GM18519 (cell line): ENCODE results near the gene SLC26A1.
A peak's percentile ranks its signal among the peaks of the same experiment; 100 is the strongest.
"Not testable (repeated sequence)": the region's sequence is repeated elsewhere in the genome, so short reads cannot be mapped to it uniquely, and the experiment has no call there.

Source experiments
- ATAC-seq: cut with Tn5 transposase; IDR thresholded peaks from one replicate; pipeline ENCODE4 v1.9.1; 2021; ENCODE audit warnings: mild to moderate bottlenecking, moderate library complexity; ENCODE audit not compliant: unreplicated experiment, low FRiP score

SLC26A1 gene

DNA sequence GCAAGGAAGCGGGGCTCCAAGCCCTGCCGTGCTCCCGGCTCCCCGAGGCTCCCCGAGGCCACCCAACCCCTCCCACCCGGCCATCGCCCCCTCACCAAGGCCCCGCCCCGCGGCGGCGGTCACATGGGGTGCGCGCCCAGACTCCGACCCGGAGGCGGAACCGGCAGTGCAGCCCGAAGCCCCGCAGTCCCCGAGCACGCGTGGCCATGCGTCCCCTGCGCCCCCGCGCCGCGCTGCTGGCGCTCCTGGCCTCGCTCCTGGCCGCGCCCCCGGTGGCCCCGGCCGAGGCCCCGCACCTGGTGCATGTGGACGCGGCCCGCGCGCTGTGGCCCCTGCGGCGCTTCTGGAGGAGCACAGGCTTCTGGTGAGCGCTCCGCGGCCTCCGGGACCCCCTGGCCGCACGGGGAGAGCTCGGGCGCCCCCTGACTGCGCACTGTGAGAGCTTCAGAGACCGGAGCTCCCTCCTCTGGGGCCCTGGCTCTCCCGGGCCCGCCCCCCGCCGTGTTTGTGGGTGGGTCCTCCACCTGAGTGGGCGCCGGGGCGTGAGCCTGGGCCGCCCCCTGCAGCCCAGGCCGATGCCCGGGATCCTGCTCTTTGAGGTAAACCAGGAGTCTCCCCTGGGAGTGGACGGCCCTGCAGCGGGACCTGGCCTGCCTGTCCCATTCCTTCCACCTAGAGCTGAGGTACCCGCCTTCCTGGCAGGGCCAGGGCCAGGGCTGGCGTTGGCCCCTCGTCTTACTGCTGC, 6.2 kb downstream of the SLC26A1 start, which contains the start of gene IDUA:
Gene IDUA, plus strand, starts transcription at position 166 of the 745 bp plus-strand sequence. Its CDS starts 41 bp downstream, at position 207.
- peak; percentile 49 for ATAC-seq

DNA sequence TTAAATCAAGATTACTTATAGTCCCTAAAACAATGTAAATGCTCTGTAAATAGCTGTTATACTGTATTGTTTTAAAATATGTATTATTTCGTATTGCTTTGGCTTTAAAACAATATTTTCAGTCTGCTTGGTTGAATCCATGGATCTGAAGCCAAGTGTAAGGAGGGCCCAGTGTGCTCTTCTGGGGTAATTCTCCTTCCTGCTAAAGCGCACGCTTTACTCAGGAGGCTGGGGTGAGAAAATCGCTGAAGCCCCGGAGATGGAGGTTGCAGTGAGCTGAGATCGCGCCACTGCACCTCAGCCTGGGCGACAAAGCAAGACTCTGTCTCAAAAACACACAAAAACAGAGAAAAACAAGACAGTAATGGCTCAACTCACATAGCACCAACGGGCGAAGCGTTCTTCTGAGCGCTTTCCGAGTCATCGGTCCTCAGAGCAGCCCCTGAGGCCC, 6.8 kb downstream of the SLC26A1 start:
- ATAC-seq = no peak

DNA sequence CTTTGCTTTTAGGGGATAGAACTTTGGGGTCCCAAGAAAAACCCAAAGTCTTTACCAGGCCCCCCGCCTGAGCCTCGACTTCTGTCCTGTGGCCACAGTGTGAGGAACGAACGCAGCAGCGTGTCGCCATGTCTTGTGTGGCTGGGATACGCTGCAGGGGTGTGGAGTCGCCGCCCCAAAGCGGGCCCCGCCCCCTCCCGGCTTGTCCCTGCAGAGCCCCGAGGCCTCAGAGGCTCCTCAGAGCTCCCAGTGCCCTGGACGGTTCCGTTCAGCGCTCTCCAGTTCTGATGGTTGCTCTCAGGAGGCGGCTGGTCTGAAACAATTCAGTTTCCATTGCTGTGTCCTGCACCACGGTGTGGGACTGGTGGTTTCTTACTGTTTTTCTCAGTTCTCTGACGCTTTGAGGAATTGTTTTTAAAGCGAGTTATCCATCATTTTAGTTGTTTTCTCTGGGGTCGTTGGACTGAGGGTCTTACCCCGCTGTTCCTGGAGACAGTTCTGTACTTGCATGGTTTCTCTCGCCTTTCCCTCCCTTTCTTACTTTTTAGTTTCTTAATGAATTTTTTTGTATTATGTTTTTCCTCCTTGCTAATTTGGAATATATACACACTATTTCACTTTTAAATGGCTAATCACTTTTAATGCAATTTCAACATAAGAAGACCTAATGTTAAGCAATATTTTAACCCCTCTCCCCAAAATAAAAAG, 7.9 kb downstream of the SLC26A1 start:
- no peak for ATAC-seq

DNA sequence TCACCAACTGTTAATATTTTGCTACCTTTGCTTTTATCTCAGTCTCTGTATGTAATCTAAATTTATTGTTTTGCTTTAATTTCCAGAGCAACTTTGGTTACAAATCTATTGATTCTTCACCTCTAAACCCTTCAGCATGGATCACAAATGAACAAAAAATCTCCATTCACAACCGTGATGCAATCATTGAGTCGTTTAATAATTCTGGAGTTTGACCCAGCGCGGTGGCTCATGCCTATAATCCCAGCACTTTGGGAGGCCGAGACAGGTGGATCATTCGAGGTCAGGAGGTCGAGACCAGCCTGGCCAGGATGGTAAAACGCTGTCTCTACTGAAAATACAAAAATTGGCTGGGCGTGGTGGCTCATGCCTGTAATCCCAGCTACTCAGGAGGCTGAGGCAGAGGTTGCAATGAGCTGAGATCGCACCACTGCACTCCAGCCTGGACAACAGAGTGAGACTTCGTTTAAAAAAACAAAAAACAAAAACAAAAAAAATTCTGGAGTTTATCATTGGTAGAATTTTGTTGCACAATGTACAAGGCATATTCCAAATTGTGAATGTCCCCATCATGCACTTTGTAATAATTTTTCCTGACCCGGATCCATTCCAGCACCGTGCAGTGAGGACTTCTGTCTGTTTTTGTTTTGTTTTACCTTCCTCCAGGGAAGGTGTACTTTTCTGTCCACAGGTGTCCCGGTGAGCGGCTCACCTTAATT, 8.7 kb downstream of the SLC26A1 start:
- ATAC-seq = no peak

DNA sequence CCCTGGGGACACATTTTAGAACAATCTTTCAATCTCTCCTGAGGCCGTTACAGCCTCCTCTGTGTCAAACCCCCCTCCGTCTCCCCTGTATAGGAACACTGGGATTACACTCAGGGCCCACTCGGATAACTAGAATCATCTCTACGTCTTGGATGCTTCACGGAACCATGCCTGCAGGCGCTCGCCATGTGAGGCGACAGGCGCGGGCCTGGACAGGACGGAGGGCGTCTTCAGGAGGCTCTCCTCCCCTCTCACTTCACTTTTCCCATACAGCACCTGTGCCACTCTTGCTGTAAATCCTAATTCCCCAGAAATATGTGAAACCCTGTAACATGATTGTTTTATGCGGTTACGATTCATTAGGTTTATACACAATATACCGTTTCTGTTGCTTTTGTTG, 10.4 kb downstream of the SLC26A1 start:
- ATAC-seq = no peak

DNA sequence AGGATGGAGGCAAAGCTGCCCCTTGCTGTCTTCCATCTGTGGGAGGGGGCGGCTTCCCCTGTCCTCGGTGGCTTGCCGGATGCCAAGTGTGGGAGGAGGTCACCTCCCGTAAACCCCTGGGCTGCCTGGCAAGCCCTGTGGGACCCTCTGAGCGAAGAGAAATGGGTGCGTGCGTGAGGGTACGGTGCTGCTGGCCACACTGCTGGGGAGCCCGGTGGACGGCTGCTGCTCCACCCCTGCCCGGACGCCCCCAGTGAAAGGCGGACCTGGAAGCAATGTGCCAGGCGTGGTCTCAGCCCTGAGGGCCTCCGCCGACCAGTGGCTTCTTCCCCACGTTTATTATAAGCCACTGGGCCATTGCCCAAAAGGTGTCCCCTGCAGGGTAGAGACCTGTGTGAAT, 10.9 kb downstream of the SLC26A1 start:
- ATAC-seq = no peak

DNA sequence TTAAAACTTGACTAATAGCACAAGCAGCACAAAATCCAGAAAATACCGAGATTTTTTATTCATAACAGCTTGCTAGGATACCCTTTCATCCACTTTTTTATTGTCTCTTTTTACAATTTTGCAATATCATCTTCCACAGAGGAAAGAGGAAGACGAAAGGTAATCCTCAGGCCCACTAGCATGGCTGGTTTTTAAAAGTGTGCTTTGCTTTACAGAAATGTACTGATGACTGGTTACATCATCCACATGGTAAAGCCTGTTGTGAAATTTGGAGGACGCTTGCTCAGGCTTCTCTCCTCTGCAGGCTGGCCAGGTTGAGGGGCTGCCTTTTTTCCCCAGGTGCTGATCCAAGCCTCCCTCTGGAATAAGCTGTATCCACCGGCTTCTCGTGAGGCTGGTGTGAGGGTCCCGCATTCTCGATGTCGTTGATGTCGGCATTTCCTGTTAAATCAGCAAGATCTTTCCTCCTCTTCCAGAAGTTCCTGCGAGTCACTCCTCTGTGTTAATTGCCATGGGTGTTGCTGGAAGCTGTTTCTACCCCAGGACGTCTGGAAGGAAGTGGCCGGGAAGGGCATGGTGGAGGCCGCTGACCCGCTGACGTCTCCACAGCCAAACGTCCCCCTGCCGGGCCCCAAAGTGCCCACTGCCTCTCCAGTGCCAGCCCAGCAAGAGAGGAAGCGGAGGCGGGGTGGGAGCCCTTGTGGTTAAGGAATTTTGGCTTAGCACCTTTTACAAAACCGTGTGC, 14.1 kb downstream of the SLC26A1 start:
- ATAC-seq = no peak

DNA sequence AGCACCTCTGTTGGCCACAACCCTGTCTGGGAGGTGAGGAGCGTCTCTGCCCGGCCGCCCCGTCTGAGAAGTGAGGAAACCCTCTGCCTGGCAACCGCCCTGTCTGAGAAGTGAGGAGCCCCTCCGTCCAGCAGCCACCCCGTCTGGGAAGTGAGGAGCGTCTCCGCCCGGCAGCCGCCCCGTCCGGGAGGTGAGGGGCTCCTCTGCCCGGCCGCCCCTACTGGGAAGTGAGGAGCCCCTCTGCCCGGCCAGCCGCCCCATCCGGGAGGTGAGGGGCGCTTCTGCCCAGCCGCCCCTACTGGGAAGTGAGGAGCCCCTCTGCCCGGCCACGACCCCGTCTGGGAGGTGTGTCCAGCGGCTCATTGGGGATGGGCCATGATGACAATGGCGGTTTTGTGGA, 17.2 kb downstream of the SLC26A1 start:
- ATAC-seq = not testable (repeated sequence)

DNA sequence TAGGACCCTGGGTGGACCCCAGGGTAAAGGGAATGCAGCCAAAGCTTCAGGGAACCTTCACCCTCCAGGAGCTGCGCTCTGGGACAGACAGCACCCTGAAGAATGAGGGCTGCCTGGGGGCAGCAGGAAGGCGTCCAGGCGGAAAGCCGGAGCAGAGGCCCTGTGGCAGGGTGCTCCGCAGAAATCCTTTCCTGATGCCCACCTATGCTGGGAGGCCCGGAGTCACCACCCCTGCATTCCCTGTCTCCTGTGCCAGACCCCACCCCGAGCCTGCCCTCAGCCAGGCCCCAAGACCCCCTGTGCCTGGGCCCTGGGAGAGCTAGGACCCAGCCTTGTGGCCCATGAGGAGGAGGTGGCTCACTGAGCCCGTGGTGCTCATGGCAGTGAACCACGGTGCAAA, 18.5 kb downstream of the SLC26A1 start:
- no peak for ATAC-seq

DNA sequence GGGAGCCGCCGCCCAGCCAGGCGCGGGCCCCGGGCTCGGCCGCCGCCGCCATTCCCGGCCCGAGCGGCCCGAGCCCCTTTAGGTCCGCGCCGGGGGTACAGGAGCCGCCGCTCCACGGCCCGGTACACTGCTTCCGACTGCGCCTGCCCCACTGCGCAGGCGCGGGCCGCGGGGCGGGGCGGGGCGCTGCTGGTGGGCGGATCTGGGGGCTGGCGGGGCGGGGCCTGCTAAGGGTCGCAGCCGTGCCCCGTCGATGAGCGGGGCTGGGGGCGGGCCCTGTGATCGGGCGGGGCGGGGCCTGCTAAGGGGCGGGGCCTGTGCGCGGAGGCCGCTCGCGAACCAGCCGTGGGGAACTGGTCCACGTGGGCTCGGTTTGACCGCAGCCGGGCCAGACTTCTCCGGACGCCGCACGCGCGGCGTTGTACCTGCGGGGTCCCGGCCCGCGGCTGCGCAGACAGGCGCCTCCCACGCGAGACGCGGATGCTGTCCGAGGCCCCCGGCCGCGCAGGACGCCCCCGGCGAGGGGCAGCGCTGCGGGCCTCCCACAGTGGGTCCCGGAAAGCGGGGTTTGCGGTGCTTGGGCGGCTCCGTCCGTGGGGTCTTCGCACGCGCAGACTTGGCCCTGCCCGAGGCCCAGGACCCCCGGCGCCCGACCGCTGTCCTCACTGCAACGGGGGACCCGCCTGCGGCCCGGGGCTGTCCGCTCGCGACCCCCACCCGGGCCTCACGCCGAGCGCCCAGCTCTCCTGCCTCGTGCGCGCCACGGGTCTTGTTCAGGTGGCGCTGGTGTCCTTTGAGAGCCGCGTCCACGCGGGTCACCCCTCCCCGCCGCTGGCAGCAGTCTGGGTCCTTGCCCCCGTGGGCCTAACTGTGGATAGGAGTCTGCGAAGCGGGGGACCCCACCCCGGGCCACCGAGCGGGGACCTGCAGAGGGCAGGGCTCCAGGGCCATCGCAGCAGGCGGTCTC, 19.5 kb downstream of the SLC26A1 start, which contains the start of gene DGKQ:
Gene DGKQ, minus strand, starts transcription at position 139 of the 967 bp plus-strand sequence. Its CDS starts 87 bp downstream, at position 52.
- no peak for ATAC-seq

DNA sequence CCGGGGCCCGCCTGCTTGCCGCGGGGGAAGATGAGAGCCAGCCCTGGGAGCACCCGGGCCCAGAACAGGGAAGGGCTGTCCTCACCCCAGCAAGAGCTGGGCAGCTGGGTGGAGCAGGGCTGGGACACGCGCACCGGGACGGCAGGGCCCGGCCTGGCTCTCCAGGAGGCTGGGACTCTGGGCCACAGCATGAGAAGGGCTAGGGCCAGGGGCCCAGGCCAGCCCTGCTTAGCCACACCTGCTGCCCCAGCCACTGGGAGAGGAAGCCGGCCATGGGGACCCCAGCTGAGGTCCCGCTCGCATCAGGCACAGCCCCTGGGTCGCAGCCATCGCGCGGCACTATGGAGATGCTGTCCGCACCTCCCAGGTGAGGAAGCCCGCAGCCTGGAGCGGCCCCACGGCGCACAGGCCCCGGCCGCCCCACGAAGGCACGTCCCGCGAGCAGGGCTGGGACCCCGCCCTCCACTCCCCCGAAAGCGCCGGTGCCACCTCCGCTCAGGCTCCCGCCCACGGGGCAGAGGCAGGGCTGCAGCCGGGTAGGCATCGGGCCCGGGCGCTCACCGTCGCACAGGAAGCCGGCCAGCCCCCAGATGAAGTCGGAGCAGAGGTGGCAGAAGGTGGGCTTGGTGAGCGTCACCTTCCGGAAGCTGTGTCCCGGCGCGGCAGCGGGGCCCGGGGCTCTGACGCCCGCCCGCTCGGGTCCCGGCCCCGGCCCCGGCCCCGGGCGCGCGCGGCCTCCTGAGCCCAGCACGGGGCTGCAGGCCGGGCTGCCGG, 20.4 kb downstream of the SLC26A1 start:
- no peak for ATAC-seq

DNA sequence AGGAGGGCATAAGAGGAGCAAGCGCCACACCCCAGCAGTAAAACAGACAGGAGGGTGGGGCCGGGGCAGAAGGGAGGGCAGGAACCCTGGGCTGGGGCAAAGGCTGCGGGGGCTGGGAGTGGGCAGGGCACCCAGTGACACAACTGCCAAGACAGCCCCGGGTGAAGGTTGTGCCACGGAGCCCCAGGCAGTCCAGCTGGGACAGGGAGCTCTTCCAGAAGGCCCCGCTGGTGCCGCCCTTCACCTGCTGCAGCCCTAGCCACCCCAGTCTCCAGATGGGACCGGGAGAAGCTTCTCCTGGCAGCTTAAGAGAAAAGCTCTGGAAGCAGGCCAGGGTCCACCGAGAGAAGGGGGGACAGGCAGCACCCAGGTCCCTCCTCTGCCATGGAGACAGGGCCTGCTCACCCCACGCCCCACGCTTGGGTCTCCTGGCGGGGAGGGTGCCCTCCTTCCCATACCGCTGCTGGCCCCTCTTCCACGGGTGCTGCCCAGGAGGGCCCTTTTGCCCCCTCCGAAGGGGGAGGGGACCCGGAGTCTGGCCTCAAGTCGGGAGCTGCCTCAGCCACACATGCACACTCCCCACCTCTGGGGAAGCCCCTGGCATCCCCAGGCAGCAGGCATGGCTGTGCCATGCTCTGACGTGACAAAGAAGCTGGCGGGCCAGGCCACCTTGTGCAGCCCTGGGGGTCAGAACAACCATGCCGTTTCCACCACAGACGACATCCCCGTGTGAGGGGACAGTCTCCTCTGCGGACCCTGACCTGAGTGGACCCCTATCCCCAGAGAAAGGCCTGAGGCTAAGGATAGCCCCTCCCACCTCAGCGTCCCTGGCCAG, 21.3 kb downstream of the SLC26A1 start:
- no peak for ATAC-seq

DNA sequence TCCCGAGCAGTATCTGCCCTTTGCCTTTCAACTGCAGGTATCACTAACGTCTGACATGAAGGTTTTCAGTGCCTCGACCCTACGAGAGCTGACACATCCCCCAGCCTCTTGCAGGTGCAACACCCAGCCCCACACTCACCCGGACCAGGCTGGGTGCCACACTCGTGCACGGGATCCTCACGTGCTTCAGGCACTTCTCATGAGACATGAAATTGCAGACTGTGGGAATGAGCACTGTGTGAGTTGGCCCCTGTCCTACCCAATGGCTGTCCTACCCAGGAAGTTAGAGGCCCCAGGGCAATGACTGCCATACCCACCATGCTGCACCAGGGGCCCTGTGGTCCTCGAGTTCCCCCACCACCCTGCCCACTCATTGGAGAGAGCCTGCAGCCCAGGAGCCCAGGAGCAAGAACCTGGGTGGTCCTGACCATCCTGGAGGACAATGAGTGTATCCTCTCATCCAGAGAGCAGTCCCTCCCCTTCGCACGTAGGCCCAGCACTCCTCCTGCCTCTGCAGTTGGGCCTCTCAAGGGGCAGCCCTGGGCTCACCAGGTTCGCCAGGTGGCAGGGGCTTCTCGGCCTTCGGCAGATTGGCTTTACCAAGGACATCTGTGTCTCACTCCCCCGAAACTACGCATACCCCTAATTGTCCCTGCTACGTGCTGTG, 22.2 kb downstream of the SLC26A1 start:
- no peak for ATAC-seq

DNA sequence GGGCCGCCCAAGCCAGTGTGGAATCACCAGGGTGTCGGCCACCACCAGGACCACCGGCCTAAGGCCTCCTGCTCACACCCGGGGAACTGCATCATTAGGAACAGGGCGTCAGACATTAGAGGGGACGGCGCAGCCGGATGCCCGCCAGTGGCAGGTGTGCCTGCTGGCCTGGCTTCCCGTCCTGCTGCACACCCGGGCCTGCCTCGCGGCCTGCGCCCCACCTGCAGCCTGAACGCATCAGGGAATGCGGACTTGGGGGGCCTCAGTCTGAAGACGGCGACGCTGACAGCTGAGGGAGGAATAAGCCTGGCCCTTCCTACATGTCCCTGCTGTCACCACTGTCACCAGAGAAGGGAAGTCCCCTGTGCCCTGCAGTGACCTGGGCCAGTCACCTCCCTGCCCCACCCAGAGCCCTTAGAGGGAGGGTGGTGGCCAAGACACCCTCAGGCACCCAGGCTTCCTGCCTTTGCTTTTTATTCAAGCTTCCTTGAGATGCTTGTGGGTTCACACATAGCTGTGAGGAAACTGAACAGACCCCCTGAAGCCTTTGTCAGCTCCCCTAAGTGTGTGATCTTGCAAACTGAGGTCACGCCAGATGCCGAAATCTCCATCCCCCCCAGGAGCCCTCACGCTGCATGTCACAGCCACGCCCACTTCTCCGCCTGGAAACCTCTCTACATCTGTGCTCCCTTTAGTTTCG, 23.0 kb downstream of the SLC26A1 start:
- no peak for ATAC-seq

DNA sequence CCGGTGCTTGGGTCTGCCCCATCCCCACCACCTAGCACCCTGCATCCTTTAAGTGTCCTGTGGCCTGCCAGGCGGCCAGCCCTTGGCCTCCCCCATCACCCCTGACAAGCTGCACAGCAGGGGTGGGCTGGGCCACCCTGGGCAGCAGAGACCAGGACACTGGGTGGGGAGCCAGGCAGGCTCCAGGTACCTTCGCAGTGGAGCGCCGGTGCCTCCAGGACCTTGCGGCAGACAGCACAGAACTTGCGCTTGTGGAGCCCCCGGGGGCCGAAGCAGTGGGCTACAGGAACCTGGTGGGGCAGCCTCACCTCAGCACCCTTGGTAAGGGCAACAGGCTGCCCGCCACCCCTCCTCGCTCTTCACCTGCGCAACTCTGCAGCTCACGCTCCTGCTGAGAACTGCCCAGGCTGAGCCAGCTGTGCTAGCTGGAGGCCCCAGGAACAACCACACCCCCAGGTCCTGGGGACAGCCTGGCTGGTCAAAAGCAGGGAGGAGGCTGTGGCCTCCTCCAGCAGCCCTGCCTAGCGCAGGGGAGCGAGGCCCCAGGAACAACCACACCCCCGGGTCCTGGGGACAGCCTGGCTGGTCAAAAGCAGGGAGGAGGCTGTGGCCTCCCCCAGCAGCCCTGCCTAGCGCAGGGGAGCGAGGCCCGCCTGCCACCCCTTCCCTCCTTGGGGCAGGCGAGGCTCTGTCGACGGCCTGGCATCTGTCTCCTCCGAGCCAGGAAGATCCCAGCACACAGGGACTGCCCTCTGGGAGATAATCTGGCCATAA, 24.4 kb downstream of the SLC26A1 start:
- no peak for ATAC-seq

DNA sequence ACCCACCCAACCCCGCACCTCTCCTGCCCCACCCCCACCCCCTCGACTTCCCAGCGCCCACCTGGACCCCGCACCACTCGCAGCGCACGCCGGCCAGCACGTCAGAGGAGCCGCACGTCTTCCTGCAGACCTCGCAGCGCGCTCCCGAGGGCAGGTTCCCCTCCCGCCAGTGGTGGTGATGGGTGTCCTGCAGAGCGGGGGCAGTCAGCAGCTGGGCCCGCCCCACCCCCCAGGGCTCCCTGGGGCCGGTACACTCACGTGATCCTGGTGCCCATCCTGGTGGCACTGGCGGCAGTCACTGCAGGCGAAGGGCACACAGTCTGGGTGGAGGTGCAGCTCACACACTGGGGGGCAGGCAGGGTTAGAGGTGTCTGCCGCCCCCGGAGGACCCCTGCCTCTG, 25.0 kb downstream of the SLC26A1 start:
- no peak for ATAC-seq
